Activated CD4-positive, alpha-beta T cell treated with anti-CD3 and anti-CD28 coated beads, Interleukin-2, Interleukin-4, amounts not matched to agents 100 ng/mL and 50 ng/mL, durations not matched to agents 16 hours and 8 hours (primary cell): ENCODE data around the gene TSSK3.

Experiments
- DNase-seq: peaks from one replicate; pipeline ENCODE4 v3.0.0-alpha.2; 2020; ENCODE audit warnings: low spot score

The TSSK3 gene

GRCh38 chr1:32400876-32401631, 38.7 kb downstream of the TSSK3 start:
- DNase-seq: peak; percentile 49

GRCh38 chr1:32404946-32405345, 42.6 kb downstream of the TSSK3 start:
- no peak for DNase-seq

GRCh38 chr1:32405672-32406467, 43.5 kb downstream of the TSSK3 start:
- DNase-seq: no peak

GRCh38 chr1:32406629-32407111, 44.3 kb downstream of the TSSK3 start:
- DNase-seq: no peak

- DNase-seq: no peak
Observed at GRCh38 chr1:32411261-32411660, 48.9 kb downstream of the TSSK3 start.

- peak; percentile 90 for DNase-seq
Observed at GRCh38 chr1:32413507-32414185, 51.3 kb downstream of the TSSK3 start.
